Osteoblast (primary cell): ENCODE data around the gene F9. TPM values are rescaled to one million over a fixed set of nuclear protein-coding genes. Genes with fewer than 3 reads are reported as not detected.
"Not testable (repeated sequence)": the region's sequence is repeated elsewhere in the genome, so short reads cannot be mapped to it uniquely, and the experiment has no call there.

Experiments
- DNase-seq: peaks from one replicate; pipeline ENCODE4 v3.0.0; 2011; ENCODE audit warnings: low spot score, mixed read lengths; ENCODE audit not compliant: insufficient read length; ENCODE audit errors: missing footprints
- H2AFZ ChIP-seq: 2 replicates; pipeline ENCODE4 v1.6.0; 2011; ENCODE audit warnings: mild to moderate bottlenecking, low read length
- H3K27ac ChIP-seq: 2 replicates; pipeline ENCODE4 v1.5.1; 2011; ENCODE audit warnings: mild to moderate bottlenecking, low read depth, low read length, moderate library complexity
- H3K27me3 ChIP-seq: 2 replicates; pipeline ENCODE4 v1.6.0; 2012; ENCODE audit warnings: mild to moderate bottlenecking, control low read depth, inconsistent platforms, low read length, moderate library complexity; ENCODE audit not compliant: insufficient read depth
- H3K36me3 ChIP-seq: 2 replicates; pipeline ENCODE4 v1.5.1; 2011; ENCODE audit warnings: mild to moderate bottlenecking, low read length, control low read depth, moderate library complexity; ENCODE audit not compliant: insufficient read depth
- H3K4me1 ChIP-seq: 2 replicates; pipeline ENCODE4 v1.5.1; 2011; ENCODE audit warnings: mild to moderate bottlenecking, low read length, control low read depth, moderate library complexity; ENCODE audit not compliant: insufficient read depth
- H3K4me2 ChIP-seq: 2 replicates; pipeline ENCODE4 v1.6.0; 2011; ENCODE audit warnings: mild to moderate bottlenecking, low read length; ENCODE audit not compliant: insufficient read depth
- H3K4me3 ChIP-seq: fragments of 200-600 bp; sonication (generic); 3 replicates; pipeline ENCODE4 v1.5.1; 2012; ENCODE audit warnings: mild to moderate bottlenecking, low read length, inconsistent platforms; ENCODE audit not compliant: insufficient read depth
- H3K79me2 ChIP-seq: 2 replicates; pipeline ENCODE4 v1.6.0; 2012; ENCODE audit warnings: mild to moderate bottlenecking, low read length, control low read depth, inconsistent platforms; ENCODE audit not compliant: insufficient read depth
- H3K9me3 ChIP-seq: 2 replicates; pipeline ENCODE4 v1.5.1; 2011; ENCODE audit warnings: low read depth, low read length, control low read depth
- H4K20me1 ChIP-seq: 2 replicates; pipeline ENCODE4 v1.6.0; 2012; ENCODE audit warnings: mild to moderate bottlenecking, low read length, control low read depth; ENCODE audit not compliant: insufficient read depth
- total RNA-seq: library from RNA; depleted of rRNA; stranded (reverse); fragments of >200 nt; gene quantifications from 2 replicates; pipeline ENCODE4 v1.2.3, GENCODE V29; 2012
- TF ChIP-seq, protein P1 (sequence below): IDR thresholded peaks from 2 replicates; pipeline ENCODE4 v1.5.1; 2011; ENCODE audit warnings: mild to moderate bottlenecking, low read depth, low read length, moderate library complexity; ENCODE audit errors: extremely low read depth

F9 gene
- total RNA-seq, 1 donor, result not detected

DNA sequence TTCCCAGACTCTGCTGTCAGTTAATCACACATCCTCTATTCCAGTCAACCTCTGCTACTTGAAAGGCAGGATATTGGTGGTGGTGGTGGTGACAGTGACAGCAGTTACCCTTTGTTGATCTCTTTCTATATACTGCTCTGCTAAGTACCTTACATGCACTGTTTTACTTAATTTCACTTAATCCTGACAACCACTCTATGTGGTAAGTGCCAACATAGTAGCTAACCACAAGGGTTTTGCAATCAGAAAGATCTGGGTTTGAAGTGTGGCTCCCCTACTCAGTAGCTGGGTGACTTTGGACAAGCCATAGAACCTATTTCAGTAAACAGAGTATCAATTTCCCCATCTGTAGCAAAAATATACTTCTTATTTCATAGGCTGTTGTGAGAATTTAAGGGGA, 24.2 kb upstream of the F9 start:
- Histone ChIP-seq H3K4me2 (no peak overlapping the region), H3K4me3 (no peak overlapping the region), H3K27ac (no peak overlapping the region), H4K20me1 (no peaks in the 10 kb centered on the region), H3K36me3 (no peaks in the 10 kb centered on the region), H3K9me3 (peaks cover 2% of the 10 kb centered on the region), H3K4me1 (no peaks in the 10 kb centered on the region), H3K79me2 (no peaks in the 10 kb centered on the region), H3K27me3 (no peaks in the 10 kb centered on the region), H2AFZ (no peak overlapping the region)
- no peak for DNase-seq
- TF ChIP-seq, protein P1, sequence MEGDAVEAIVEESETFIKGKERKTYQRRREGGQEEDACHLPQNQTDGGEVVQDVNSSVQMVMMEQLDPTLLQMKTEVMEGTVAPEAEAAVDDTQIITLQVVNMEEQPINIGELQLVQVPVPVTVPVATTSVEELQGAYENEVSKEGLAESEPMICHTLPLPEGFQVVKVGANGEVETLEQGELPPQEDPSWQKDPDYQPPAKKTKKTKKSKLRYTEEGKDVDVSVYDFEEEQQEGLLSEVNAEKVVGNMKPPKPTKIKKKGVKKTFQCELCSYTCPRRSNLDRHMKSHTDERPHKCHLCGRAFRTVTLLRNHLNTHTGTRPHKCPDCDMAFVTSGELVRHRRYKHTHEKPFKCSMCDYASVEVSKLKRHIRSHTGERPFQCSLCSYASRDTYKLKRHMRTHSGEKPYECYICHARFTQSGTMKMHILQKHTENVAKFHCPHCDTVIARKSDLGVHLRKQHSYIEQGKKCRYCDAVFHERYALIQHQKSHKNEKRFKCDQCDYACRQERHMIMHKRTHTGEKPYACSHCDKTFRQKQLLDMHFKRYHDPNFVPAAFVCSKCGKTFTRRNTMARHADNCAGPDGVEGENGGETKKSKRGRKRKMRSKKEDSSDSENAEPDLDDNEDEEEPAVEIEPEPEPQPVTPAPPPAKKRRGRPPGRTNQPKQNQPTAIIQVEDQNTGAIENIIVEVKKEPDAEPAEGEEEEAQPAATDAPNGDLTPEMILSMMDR, result no peak

DNA sequence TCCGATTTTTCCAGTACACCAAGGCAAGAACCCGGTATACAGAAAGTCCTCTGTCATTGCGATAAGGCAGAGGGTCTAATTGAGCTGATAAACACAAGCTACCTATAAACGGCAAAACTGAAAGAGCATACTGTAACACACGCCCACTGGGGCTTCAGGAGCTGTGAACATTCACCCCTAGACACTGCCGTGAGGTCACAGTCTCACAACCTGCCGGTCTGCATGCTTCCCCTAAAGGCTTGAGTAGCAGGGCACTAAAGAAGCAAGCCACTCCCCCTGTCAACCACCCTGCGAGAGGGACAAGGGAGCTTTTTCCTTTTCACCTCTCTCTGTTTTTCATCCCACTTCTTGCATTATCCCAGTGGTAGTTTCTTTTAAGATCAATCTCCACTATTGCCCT, 22.4 kb upstream of the F9 start:
- H3K36me3 ChIP-seq, result no peaks in the 10 kb centered on the region
- H3K27me3 ChIP-seq, result no peaks in the 10 kb centered on the region
- DNase-seq, result no peak
- no peak overlapping the region for H3K4me3 ChIP-seq
- no peaks in the 10 kb centered on the region for H3K9me3 ChIP-seq
- no peak overlapping the region for H2AFZ ChIP-seq
- H3K4me2 ChIP-seq, result no peak overlapping the region
- TF ChIP-seq, protein P1, result no peak
- no peak overlapping the region for H3K27ac ChIP-seq
- no peaks in the 10 kb centered on the region for H3K79me2 ChIP-seq
- no peaks in the 10 kb centered on the region for H4K20me1 ChIP-seq
- H3K4me1 ChIP-seq, result no peaks in the 10 kb centered on the region

DNA sequence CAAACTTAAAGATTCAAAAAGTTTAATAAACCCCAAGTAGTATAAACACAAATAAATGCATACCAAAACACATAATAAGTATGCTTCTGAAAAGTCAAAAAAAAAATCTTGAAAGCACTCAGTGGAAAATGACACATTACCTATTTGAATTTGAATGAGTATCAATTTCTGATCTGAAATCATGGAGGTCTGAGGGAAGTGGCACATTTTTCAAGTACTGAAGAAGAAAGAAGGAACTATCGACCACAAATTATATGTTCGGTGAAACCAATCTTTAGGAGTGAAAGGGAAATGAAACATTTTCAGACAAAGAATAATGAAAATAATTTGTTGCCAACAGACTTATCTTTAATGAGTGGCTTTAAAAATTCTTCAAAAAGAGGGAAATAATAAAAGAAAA, 12.1 kb upstream of the F9 start:
- H3K79me2 ChIP-seq, result no peaks in the 10 kb centered on the region
- H3K4me3 ChIP-seq, result no peak overlapping the region
- H3K27me3 ChIP-seq, result no peaks in the 10 kb centered on the region
- H3K4me2 ChIP-seq, result no peak overlapping the region
- H4K20me1 ChIP-seq, result no peaks in the 10 kb centered on the region
- no peak overlapping the region for H3K27ac ChIP-seq
- no peaks in the 10 kb centered on the region for H3K9me3 ChIP-seq
- TF ChIP-seq, protein P1, result no peak
- H3K36me3 ChIP-seq, result no peaks in the 10 kb centered on the region
- no peak overlapping the region for H2AFZ ChIP-seq
- no peak for DNase-seq
- H3K4me1 ChIP-seq, result no peaks in the 10 kb centered on the region

DNA sequence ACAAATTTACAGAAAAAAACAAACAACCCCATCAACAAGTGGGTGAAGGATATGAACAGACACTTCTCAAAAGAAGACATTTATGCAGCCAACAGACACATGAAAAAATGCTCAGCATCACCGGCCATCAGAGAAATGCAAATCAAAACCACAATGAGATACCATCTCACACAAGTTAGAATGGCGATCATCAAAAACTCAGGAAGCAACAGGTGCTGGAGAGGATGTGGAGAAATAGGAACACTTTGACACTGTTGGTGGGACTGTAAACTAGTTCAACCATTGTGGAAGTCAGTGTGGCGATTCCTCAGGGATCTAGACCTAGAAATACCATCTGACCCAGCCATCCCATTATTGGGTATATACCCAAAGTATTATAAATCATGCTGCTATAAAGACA, 1.7 kb upstream of the F9 start:
- H3K27me3 ChIP-seq, result not testable (repeated sequence)

More for the DNA sequence above, 1.7 kb upstream of the F9 start:
- not testable (repeated sequence) for DNase-seq, H2AFZ ChIP-seq, H3K36me3 ChIP-seq, H3K9me3 ChIP-seq, H3K79me2 ChIP-seq, H4K20me1 ChIP-seq, H3K27ac ChIP-seq, H3K4me2 ChIP-seq, H3K4me3 ChIP-seq, H3K4me1 ChIP-seq
